Liver (tissue), 9 donors: ENCODE measurements around the gene CHST14. TPM values are rescaled to one million over a fixed set of nuclear protein-coding genes. Genes with fewer than 3 reads are reported as not detected.

Source experiments
- DNase-seq: peaks from one replicate; pipeline ENCODE4 v3.0.0-alpha.2; 2017; ENCODE audit warnings: low spot score
- H3K27ac ChIP-seq, 2 donors: one replicate each; pipeline ENCODE4 v1.7.0; 2013; ENCODE audit warnings: inconsistent platforms in 2 of 2, low read length in 2 of 2, control low read depth in 1 of 2, low read depth in 1 of 2, mild to moderate bottlenecking in 1 of 2
- H3K27me3 ChIP-seq, 4 donors: one replicate each; pipeline versions ENCODE4 v1.6.1 to v1.7.0; 2013; ENCODE audit warnings: low read length in 3 of 4, inconsistent platforms in 1 of 4, mild to moderate bottlenecking in 1 of 4, moderate library complexity in 1 of 4; ENCODE audit not compliant: control insufficient read depth in 4 of 4, insufficient read depth in 4 of 4
- H3K36me3 ChIP-seq, 4 donors: one replicate each; pipeline versions ENCODE4 v1.6.1 to v1.7.0; 2013; ENCODE audit warnings: low read length in 3 of 4, mild to moderate bottlenecking in 3 of 4, low read depth in 1 of 4, moderate library complexity in 1 of 4; ENCODE audit not compliant: control insufficient read depth in 4 of 4, insufficient read depth in 3 of 4
- H3K4me1 ChIP-seq, 4 donors: one replicate each; pipeline versions ENCODE4 v1.6.1 to v1.7.0; 2013; ENCODE audit warnings: low read length in 3 of 4, mild to moderate bottlenecking in 3 of 4, moderate library complexity in 1 of 4; ENCODE audit not compliant: control insufficient read depth in 4 of 4, insufficient read depth in 4 of 4
- H3K4me3 ChIP-seq, 3 donors: one replicate each; pipeline versions ENCODE4 v1.6.1 to v1.7.0; 2013; ENCODE audit warnings: low read length in 3 of 3, control low read depth in 1 of 3, low read depth in 1 of 3, mild to moderate bottlenecking in 1 of 3
- H3K9ac ChIP-seq, 2 donors: one replicate each; pipeline ENCODE4 v1.7.0; 2013; ENCODE audit warnings: low read length in 2 of 2, mild to moderate bottlenecking in 2 of 2, moderate library complexity in 2 of 2, control low read depth in 1 of 2, low read depth in 1 of 2
- H3K9me3 ChIP-seq, 4 donors: one replicate each; pipeline versions ENCODE4 v1.6.1 to v1.7.0; 2013; ENCODE audit warnings: low read length in 3 of 4; ENCODE audit not compliant: control insufficient read depth in 4 of 4
- EGR1 ChIP-seq, 2 donors: IDR thresholded peaks; 2 replicates each; pipeline ENCODE4 v1.6.1; 2016 to 2018; ENCODE audit warnings: antibody characterized with exemption in 2 of 2, low read depth in 2 of 2
- FOXA1 ChIP-seq: IDR thresholded peaks from 2 replicates; pipeline ENCODE4 v1.6.1; 2016; ENCODE audit warnings: antibody characterized with exemption
- FOXA2 ChIP-seq: IDR thresholded peaks from 2 replicates; pipeline ENCODE4 v1.6.1; 2016; ENCODE audit warnings: antibody characterized with exemption
- GABPA ChIP-seq, 2 donors: IDR thresholded peaks in 1 of 2; conservative IDR thresholded peaks in 1 of 2; 2 replicates each; pipeline ENCODE4 v1.6.1; 2016; ENCODE audit warnings: antibody characterized with exemption in 2 of 2, mild to moderate bottlenecking in 1 of 2, moderate library complexity in 1 of 2
- HNF4A ChIP-seq, 2 donors: conservative IDR thresholded peaks; 2 replicates each; pipeline ENCODE4 v1.6.1; 2016; ENCODE audit warnings: antibody characterized with exemption in 2 of 2, mild to moderate bottlenecking in 2 of 2
- HNF4G ChIP-seq: IDR thresholded peaks from 2 replicates; pipeline ENCODE4 v1.6.1; 2016; ENCODE audit warnings: antibody characterized with exemption
- JUND ChIP-seq, 2 donors: IDR thresholded peaks; 2 replicates each; pipeline ENCODE4 v1.6.1; 2016; ENCODE audit warnings: antibody characterized with exemption in 2 of 2
- NR2F2 ChIP-seq: IDR thresholded peaks from 2 replicates; pipeline ENCODE4 v1.6.1; 2016; ENCODE audit warnings: antibody characterized with exemption
- RAD21 ChIP-seq, 2 donors: IDR thresholded peaks; 2 replicates each; pipeline ENCODE4 v1.6.1; 2016; ENCODE audit warnings: antibody characterized with exemption in 2 of 2, mild to moderate bottlenecking in 2 of 2
- RXRA ChIP-seq, 2 donors: IDR thresholded peaks; 2 replicates each; pipeline ENCODE4 v1.6.1; 2017 to 2018; ENCODE audit warnings: antibody characterized with exemption in 2 of 2, mild to moderate bottlenecking in 1 of 2
- SP1 ChIP-seq: IDR thresholded peaks from 2 replicates; pipeline ENCODE4 v1.6.1; 2018; ENCODE audit warnings: antibody characterized with exemption, mild to moderate bottlenecking
- TAF1 ChIP-seq: conservative IDR thresholded peaks from 2 replicates; pipeline ENCODE4 v1.6.1; 2016; ENCODE audit warnings: antibody characterized with exemption, mild to moderate bottlenecking
- YY1 ChIP-seq: IDR thresholded peaks from 2 replicates; pipeline ENCODE4 v1.6.1; 2016; ENCODE audit warnings: antibody characterized with exemption, mild to moderate bottlenecking
- WGBS: extraction: QIAGEN DNeasy Blood & Tissue Kit; methylation state at CpG from one replicate; pipeline ENCODE4 v1.1.7; 2013; 5-methylcytosine and 5-hydroxymethylcytosine counted together
- polyA plus RNA-seq, 2 donors: library from polyadenylated mRNA; stranded (reverse) in 1 of 2; unstranded in 1 of 2; fragments of 200-250 nt in 1 of 2; fragments of >200 nt in 1 of 2; fragmentation: Nextera tagmentation in 1 of 2; extraction: Ambion mirVana in 1 of 2; gene quantifications; one replicate each; pipeline versions ENCODE4 v1.2.1 to v1.2.3, GENCODE V29; 2013 to 2015
- total RNA-seq, 2 donors: library from RNA; depleted of rRNA; stranded (reverse); fragments of >200 nt; gene quantifications; one replicate each; pipeline ENCODE4 v1.2.3, GENCODE V29; 2014
- TF ChIP-seq, protein P1 (sequence below): IDR thresholded peaks from 2 replicates; pipeline ENCODE4 v1.6.1; 2016; ENCODE audit warnings: antibody characterized with exemption
- TF ChIP-seq, protein P2 (sequence below): IDR thresholded peaks from 2 replicates; pipeline ENCODE4 v1.6.1; 2016; ENCODE audit warnings: antibody characterized with exemption
- TF ChIP-seq, protein P3 (sequence below): IDR thresholded peaks from 2 replicates; pipeline ENCODE4 v1.6.1; 2016; ENCODE audit warnings: antibody characterized with exemption, mild to moderate bottlenecking
- TF ChIP-seq, protein P4 (sequence below): IDR thresholded peaks from 2 replicates; pipeline ENCODE4 v1.6.1; 2016; ENCODE audit warnings: antibody characterized with exemption
- TF ChIP-seq, protein P5 (sequence below): fragments of 150-350 bp; IDR thresholded peaks from 2 replicates; pipeline ENCODE4 v1.5.1; 2017; ENCODE audit warnings: improper control_type of control experiment, low read depth, low read length; ENCODE audit not compliant: missing input control
- donor health status: healthy.
- donor health status: healthy.
- donor health status: healthy.
- donor health status: healthy.
- donor health status: healthy.

CHST14 gene
- total and polyA plus RNA-seq, 4 donors: 2.3 to 5.3 (median 3.1) TPM

DNA sequence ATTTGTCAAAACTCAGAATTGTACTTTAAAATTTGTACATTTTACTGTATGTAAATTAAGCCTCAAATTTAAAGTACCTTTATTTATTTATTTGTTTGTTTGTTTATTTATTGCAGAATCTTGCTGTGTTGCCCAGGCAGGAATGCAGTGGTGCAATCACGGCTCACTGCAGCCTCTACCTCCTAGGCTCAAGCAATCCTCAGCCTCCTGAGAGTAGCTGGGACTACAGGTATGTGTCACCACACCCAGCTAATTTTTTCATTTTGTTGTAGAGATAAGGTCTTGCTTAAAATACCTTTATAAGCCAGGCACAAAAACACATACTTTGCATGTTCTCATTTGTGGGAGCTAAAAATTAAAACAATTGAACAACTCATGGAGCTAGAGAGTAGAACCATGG is 37.4 kb downstream of the CHST14 start:
- WGBS: 88% methylated on average over 1 of the region's 1 CpG
- H3K36me3 ChIP-seq: no peaks in the 10 kb centered on the region
- no peak for DNase-seq
- H3K27me3 ChIP-seq: no peaks in the 10 kb centered on the region
- no peak overlapping the region for H3K27ac ChIP-seq
- no peak overlapping the region for H3K9ac ChIP-seq
- no peak overlapping the region for H3K4me3 ChIP-seq
- no peak for TF ChIP-seq NR2F2
- TF ChIP-seq FOXA2: no peak
- no peak for TF ChIP-seq HNF4G
- no peak for TF ChIP-seq FOXA1
- no peak for TF ChIP-seq JUND (IDR thresholded peaks at IDR 0.05)
- TF ChIP-seq SP1: no peak
- TF ChIP-seq EGR1 (IDR thresholded peaks at IDR 0.05; ENCODE audit: low read depth in 2 of 2): no peak
- TF ChIP-seq, protein P1, sequence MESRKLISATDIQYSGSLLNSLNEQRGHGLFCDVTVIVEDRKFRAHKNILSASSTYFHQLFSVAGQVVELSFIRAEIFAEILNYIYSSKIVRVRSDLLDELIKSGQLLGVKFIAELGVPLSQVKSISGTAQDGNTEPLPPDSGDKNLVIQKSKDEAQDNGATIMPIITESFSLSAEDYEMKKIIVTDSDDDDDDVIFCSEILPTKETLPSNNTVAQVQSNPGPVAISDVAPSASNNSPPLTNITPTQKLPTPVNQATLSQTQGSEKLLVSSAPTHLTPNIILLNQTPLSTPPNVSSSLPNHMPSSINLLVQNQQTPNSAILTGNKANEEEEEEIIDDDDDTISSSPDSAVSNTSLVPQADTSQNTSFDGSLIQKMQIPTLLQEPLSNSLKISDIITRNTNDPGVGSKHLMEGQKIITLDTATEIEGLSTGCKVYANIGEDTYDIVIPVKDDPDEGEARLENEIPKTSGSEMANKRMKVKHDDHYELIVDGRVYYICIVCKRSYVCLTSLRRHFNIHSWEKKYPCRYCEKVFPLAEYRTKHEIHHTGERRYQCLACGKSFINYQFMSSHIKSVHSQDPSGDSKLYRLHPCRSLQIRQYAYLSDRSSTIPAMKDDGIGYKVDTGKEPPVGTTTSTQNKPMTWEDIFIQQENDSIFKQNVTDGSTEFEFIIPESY: no peak
- TF ChIP-seq YY1: no peak
- peaks cover 2 to 25% (median 10%) of the 10 kb centered on the region in 4 donors for H3K4me1 ChIP-seq
- no peaks in the 10 kb centered on the region for H3K9me3 ChIP-seq

DNA sequence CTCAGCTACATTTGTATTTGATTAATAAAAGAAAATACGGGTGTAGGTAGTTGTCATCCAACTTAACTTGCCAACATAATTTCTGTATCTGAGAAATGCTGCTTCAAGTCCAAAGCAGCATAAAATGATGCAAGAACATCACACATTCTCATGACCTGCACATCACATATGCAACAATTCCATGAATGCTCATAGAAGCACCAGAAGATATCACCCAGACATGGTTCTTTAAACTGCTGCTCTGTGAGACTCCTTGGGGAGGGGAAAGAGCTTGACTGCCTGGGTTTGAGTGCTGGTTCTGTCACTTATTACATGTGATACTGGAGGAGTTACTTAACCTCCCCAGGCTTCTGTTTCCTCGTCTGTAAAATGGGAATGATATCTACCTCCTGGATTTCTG is 39.4 kb downstream of the CHST14 start:
- H3K27me3 ChIP-seq: no peaks in the 10 kb centered on the region
- H3K9me3 ChIP-seq: no peaks in the 10 kb centered on the region
- no peaks in the 10 kb centered on the region for H3K36me3 ChIP-seq
- 83% methylated on average over 2 of the region's 2 CpGs for WGBS
- DNase-seq: no peak
- peaks cover 2 to 25% (median 10%) of the 10 kb centered on the region in 4 donors for H3K4me1 ChIP-seq
- no peak overlapping the region for H3K9ac ChIP-seq
- H3K27ac ChIP-seq: no peak overlapping the region
- no peak for TF ChIP-seq EGR1 (IDR thresholded peaks at IDR 0.05; ENCODE audit: low read depth in 2 of 2)
- TF ChIP-seq, protein P2, sequence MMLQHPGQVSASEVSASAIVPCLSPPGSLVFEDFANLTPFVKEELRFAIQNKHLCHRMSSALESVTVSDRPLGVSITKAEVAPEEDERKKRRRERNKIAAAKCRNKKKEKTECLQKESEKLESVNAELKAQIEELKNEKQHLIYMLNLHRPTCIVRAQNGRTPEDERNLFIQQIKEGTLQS: no peak
- TF ChIP-seq RXRA (IDR thresholded peaks at IDR 0.05): no peak
- no peak for TF ChIP-seq GABPA (IDR thresholded peaks at IDR 0.05 in 1 of 2, conservative IDR thresholded peaks at IDR 0.05 in 1 of 2)
- TF ChIP-seq JUND (IDR thresholded peaks at IDR 0.05): no peak
- TF ChIP-seq RAD21 (IDR thresholded peaks at IDR 0.05): no peak
- TF ChIP-seq HNF4A (conservative IDR thresholded peaks at IDR 0.05): no peak
- TF ChIP-seq, protein P3, sequence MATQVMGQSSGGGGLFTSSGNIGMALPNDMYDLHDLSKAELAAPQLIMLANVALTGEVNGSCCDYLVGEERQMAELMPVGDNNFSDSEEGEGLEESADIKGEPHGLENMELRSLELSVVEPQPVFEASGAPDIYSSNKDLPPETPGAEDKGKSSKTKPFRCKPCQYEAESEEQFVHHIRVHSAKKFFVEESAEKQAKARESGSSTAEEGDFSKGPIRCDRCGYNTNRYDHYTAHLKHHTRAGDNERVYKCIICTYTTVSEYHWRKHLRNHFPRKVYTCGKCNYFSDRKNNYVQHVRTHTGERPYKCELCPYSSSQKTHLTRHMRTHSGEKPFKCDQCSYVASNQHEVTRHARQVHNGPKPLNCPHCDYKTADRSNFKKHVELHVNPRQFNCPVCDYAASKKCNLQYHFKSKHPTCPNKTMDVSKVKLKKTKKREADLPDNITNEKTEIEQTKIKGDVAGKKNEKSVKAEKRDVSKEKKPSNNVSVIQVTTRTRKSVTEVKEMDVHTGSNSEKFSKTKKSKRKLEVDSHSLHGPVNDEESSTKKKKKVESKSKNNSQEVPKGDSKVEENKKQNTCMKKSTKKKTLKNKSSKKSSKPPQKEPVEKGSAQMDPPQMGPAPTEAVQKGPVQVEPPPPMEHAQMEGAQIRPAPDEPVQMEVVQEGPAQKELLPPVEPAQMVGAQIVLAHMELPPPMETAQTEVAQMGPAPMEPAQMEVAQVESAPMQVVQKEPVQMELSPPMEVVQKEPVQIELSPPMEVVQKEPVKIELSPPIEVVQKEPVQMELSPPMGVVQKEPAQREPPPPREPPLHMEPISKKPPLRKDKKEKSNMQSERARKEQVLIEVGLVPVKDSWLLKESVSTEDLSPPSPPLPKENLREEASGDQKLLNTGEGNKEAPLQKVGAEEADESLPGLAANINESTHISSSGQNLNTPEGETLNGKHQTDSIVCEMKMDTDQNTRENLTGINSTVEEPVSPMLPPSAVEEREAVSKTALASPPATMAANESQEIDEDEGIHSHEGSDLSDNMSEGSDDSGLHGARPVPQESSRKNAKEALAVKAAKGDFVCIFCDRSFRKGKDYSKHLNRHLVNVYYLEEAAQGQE: no peak
- no peak for TF ChIP-seq FOXA2
- no peak for TF ChIP-seq HNF4G
- TF ChIP-seq NR2F2: no peak
- TF ChIP-seq, protein P1: no peak
- TF ChIP-seq, protein P4, sequence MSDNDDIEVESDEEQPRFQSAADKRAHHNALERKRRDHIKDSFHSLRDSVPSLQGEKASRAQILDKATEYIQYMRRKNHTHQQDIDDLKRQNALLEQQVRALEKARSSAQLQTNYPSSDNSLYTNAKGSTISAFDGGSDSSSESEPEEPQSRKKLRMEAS: no peak
- no peak for TF ChIP-seq TAF1
- TF ChIP-seq, protein P5, sequence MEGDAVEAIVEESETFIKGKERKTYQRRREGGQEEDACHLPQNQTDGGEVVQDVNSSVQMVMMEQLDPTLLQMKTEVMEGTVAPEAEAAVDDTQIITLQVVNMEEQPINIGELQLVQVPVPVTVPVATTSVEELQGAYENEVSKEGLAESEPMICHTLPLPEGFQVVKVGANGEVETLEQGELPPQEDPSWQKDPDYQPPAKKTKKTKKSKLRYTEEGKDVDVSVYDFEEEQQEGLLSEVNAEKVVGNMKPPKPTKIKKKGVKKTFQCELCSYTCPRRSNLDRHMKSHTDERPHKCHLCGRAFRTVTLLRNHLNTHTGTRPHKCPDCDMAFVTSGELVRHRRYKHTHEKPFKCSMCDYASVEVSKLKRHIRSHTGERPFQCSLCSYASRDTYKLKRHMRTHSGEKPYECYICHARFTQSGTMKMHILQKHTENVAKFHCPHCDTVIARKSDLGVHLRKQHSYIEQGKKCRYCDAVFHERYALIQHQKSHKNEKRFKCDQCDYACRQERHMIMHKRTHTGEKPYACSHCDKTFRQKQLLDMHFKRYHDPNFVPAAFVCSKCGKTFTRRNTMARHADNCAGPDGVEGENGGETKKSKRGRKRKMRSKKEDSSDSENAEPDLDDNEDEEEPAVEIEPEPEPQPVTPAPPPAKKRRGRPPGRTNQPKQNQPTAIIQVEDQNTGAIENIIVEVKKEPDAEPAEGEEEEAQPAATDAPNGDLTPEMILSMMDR: no peak
- no peak overlapping the region for H3K4me3 ChIP-seq
